ENCODE results near the gene COMT. TPM values are rescaled to one million over a fixed set of nuclear protein-coding genes. Genes with fewer than 3 reads are reported as not detected.
A peak's percentile ranks its signal among the peaks of the same experiment; 100 is the strongest.

COMT gene
- total RNA-seq, 6 donors from 2014 or later: 136 to 475 (median 272) TPM

DNA sequence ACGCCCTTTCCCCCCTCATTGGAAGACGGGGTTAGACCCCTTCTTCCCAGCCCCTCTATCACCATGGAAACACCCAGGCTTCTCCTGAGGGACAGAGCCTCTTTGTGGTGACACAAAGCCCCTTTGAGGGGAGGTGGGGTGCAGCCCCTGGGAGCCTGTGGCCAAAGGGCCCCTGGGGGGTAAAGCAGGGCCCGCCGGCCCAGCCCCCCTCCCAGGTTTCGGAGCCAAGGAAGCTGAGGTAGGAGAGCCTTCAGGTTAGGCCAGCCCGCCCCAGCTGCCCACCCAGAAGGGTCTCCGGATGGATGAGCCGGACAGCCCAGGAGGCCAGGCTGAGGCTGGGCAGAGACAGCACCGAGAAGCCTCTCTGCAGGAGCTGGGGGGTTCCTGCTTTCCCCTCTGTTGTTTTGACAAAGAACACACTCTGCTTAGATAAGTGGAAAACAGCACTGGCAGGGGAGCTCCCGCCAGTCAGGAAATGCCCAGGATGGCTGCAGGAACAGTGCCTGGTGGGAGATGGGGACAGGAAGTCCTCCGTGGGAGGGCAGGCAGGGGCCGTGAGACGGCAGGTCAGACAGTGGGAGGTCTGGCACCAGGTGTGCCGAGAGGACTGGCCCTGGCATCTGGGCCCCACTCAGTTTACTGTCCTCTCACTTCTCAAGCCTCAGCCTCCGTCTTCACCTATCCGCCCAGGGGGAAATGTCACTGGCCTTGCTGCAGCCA lies 56.8 kb downstream of the COMT start:
- DNase-seq: peak in 1 of 2 donors; percentile 50
- Histone ChIP-seq H3K27ac (no peak overlapping the region), H3K4me1 (peaks cover 10 to 30% (median 17%) of the 10 kb centered on the region in 4 donors), H3K36me3 (no peaks in the 10 kb centered on the region), H3K27me3 (no peaks in the 10 kb centered on the region), H3K9me3 (peaks cover 0 to 3% (median 0%) of the 10 kb centered on the region in 4 donors), H3K4me3 (no peak overlapping the region)
- 37 to 56% methylated on average over 9 to 10 of the region's 16 CpGs for WGBS, 2 donors
- TF ChIP-seq EP300 (IDR thresholded peaks at IDR 0.05): no peak
- TF ChIP-seq POLR2A (IDR thresholded peaks at IDR 0.05): no peak
- no peak for ATAC-seq (ENCODE audit: low FRiP score in 2 of 2)

DNA sequence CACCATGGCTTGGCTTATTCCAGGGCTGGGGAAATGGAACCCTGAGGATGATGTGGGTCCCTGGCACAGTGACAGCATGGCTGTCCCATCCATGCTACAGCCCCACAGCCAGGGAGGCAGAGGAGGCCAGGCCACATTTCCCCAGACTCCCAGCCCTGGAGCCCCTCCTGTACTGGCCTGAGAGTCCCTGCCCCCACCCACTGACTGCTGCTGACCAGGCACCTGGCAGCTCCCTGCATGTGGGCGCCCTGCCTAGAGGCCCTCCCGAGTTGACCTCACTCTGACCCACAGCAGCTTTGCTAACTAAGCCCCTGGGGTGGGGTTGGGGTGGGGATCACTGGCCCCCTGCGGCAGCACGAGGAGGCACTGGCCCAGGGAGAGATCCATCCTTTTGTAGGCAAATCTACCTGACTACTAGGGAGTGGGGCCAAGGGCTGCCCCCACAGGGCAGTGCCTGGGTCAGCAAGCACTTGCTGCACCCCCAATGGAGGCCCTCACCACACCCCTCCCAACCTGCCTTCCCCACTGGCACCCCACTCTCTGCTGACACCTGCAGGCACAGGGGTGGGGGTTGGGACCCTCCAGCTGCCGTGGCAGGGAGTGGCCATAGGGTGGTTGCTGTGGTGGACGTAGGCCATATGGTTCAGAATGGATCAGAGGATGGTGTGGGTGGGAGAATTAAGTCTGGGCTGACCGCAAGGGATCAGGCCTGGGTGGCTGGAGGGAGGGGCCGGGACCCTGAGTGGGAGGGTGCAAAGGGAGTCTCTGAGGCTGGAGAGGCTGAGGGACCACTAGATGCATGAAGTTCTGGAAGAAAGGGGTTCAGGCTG lies 57.6 kb downstream of the COMT start:
- ATAC-seq (ENCODE audit: low FRiP score in 2 of 2): no peak
- Histone ChIP-seq H3K27me3 (no peaks in the 10 kb centered on the region), H3K27ac (no peak overlapping the region), H3K36me3 (no peaks in the 10 kb centered on the region), H3K9me3 (peaks cover 0 to 8% (median 0%) of the 10 kb centered on the region in 4 donors), H3K4me1 (peaks cover 10 to 30% (median 17%) of the 10 kb centered on the region in 4 donors), H3K4me3 (no peak overlapping the region)
- peak in 1 of 2 donors; percentile 66 for DNase-seq
- WGBS, 2 donors: 73 to 89% methylated on average over 4 to 8 of the region's 8 CpGs
- TF ChIP-seq POLR2AphosphoS5 (IDR thresholded peaks at IDR 0.05): no peak
- TF ChIP-seq EP300 (IDR thresholded peaks at IDR 0.05): no peak
- no peak for TF ChIP-seq POLR2A (IDR thresholded peaks at IDR 0.05)
- TF ChIP-seq CTCF (IDR thresholded peaks at IDR 0.05): no peak

DNA sequence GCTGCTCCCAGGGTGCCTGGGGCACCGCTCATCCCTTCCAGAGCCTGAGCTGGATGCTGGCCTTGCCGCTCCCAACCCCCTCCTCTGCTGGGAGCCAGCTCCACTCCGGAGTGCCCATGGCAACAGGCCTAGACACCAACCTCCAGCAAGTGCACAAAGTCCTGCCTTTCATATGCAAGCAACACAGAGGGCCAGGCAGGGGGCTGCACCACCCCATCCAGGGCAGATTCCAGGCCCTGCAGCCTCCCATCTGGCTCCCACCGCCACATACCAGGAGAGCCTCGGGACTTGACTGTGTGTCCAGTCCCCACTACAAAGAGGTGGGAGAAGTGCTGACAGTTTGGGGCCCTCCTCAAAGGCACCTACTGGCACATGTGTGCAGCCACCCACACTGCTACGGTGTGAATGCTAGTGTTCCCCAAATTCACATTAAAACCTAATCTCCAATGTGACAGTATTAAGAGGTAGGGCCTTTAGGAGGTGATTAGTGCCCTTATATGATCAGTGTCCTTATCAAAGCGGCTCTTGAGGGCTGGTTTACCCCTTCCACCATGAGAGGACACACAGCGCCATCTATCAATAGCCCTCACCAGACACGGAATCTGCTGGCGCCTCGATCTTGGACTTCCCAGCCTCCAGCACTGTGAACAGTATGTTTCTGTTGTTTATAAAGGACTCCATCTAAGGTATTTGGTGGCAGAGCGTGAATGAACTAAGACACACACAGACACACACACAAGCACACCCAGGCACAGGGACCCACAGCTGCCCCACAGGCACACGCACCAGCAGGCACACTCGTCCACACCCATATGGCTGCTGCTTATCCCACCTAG lies 58.9 kb downstream of the COMT start:
- peaks cover 0 to 8% (median 0%) of the 10 kb centered on the region in 4 donors for H3K9me3 ChIP-seq
- H3K4me3 ChIP-seq: no peak overlapping the region
- TF ChIP-seq CTCF (IDR thresholded peaks at IDR 0.05) (no peak), EP300 (IDR thresholded peaks at IDR 0.05) (no peak), POLR2AphosphoS5 (IDR thresholded peaks at IDR 0.05) (no peak), POLR2A (IDR thresholded peaks at IDR 0.05) (no peak)
- peak in 1 of 2 donors; percentile 56 for DNase-seq
- no peaks in the 10 kb centered on the region for H3K27me3 ChIP-seq
- no peaks in the 10 kb centered on the region for H3K36me3 ChIP-seq
- WGBS, 2 donors: 90% methylated on average over 11 to 13 of the region's 14 CpGs
- H3K4me1 ChIP-seq: peaks cover 6 to 26% (median 17%) of the 10 kb centered on the region in 4 donors
- ATAC-seq (ENCODE audit: low FRiP score in 2 of 2): no peak
- H3K27ac ChIP-seq: peak overlapping the region in 1 of 4 donors; percentile 50

- ATAC-seq (ENCODE audit: low FRiP score in 2 of 2) (no peak), DNase-seq (peak in 1 of 2 donors; percentile 39)
- 70 to 91% methylated on average over 6 to 11 of the region's 11 CpGs for whole genome bisulfite sequencing, 2 donors
- peak overlapping the region in 1 of 4 donors; percentile 50 for H3K27ac ChIP-seq
- TF ChIP-seq CTCF (IDR thresholded peaks at IDR 0.05) (no peak), POLR2AphosphoS5 (IDR thresholded peaks at IDR 0.05) (no peak), POLR2A (IDR thresholded peaks at IDR 0.05) (no peak), EP300 (IDR thresholded peaks at IDR 0.05) (no peak)
- peaks cover 0 to 8% (median 0%) of the 10 kb centered on the region in 4 donors for H3K9me3 ChIP-seq
- no peaks in the 10 kb centered on the region for H3K36me3 ChIP-seq
- no peaks in the 10 kb centered on the region for H3K27me3 ChIP-seq
- H3K4me1 ChIP-seq: peaks cover 0 to 20% (median 14%) of the 10 kb centered on the region in 4 donors
- no peak overlapping the region for H3K4me3 ChIP-seq
These were observed 59.6 kb downstream of the COMT start for GRCh38 chr22:20001082-20001638.

All from upper lobe of left lung (tissue), 6 donors.